Measurements from ENCODE around the gene SPATA1.
"Not testable (repeated sequence)": the region's sequence is repeated elsewhere in the genome, so short reads cannot be mapped to it uniquely, and the experiment has no call there.

SPATA1 gene

GRCh38 chr1:84587099-84587498 lies 80.9 kb downstream of the SPATA1 start:
- no peak for DNase-seq (ENCODE audit: low read depth)

- not testable (repeated sequence) for DNase-seq (ENCODE audit: low read depth)
Observed at GRCh38 chr1:84594959-84595358, 88.8 kb downstream of the SPATA1 start.

GRCh38 chr1:84597011-84597410 lies 90.8 kb downstream of the SPATA1 start:
- DNase-seq (ENCODE audit: low read depth), result no peak

- peak; percentile 37 for DNase-seq (ENCODE audit: low read depth)
Observed at GRCh38 chr1:84598418-84598817, 92.2 kb downstream of the SPATA1 start.

- peak; percentile 82 for DNase-seq (ENCODE audit: low read depth)
Observed at GRCh38 chr1:84598846-84599741, 92.9 kb downstream of the SPATA1 start.

- DNase-seq (ENCODE audit: low read depth), result no peak
Observed at GRCh38 chr1:84600796-84601195, 94.6 kb downstream of the SPATA1 start.

GRCh38 chr1:84603223-84603622 lies 97.0 kb downstream of the SPATA1 start:
- peak; percentile 37 for DNase-seq (ENCODE audit: low read depth)

GRCh38 chr1:84603941-84604830 lies 98.0 kb downstream of the SPATA1 start:
- DNase-seq (ENCODE audit: low read depth), result peak; percentile 73

GRCh38 chr1:84605157-84605556 lies 99.0 kb downstream of the SPATA1 start:
- DNase-seq (ENCODE audit: low read depth), result no peak

- no peak for DNase-seq (ENCODE audit: low read depth)
Observed at GRCh38 chr1:84606977-84607376, 100.8 kb downstream of the SPATA1 start.

- no peak for DNase-seq (ENCODE audit: low read depth)
Observed at GRCh38 chr1:84611091-84611490, 104.9 kb downstream of the SPATA1 start.

- peak; percentile 74 for DNase-seq (ENCODE audit: low read depth)
Observed at GRCh38 chr1:84611796-84612195, 105.6 kb downstream of the SPATA1 start.

- DNase-seq (ENCODE audit: low read depth), result peak; percentile 51
Observed at GRCh38 chr1:84613026-84613425, 106.8 kb downstream of the SPATA1 start.

GRCh38 chr1:84613887-84614286 lies 107.7 kb downstream of the SPATA1 start:
- no peak for DNase-seq (ENCODE audit: low read depth)

- no peak for DNase-seq (ENCODE audit: low read depth)
Observed at GRCh38 chr1:84615790-84616189, 109.6 kb downstream of the SPATA1 start.
